Measurements from ENCODE around the gene ANLN. TPM values are rescaled to one million over a fixed set of nuclear protein-coding genes. Genes with fewer than 3 reads are reported as not detected.

ANLN gene
- total RNA-seq, 4 donors from 2014 or later, result 5.0 to 43.7 (median 11.2) TPM

DNA sequence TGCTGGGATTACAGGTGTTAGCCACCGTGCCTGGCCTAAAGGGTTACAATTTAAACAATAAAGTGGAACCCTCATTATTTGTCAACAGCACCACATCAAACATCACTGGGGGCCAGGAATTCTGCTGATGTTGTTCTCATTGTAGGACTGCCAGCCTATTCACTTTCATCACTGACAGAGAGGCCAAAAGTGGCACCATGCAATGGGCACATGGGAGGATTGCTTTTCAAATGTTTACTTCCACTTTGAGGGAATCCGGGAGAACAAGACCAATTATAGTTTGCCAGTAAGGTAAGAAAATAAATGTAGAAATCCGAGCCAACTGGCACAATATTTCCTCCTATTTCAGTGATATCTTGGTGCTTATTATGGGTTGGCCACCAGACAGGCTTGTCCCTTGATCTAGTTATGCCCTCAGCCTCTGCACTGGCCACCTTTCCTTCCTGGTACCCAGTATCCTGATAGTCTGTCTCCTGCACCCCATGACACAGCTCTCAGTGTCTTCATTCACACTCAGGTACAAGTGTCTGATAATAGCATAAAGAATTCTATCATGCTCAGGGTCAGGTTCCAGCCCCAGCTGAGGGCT, 82.6 kb downstream of the ANLN start:
- DNase-seq, result no peak
- Histone ChIP-seq H3K9me3 (no peaks in the 10 kb centered on the region), H3K4me3 (no peak overlapping the region), H3K27me3 (no peaks in the 10 kb centered on the region), H3K36me3 (no peaks in the 10 kb centered on the region), H3K4me1 (no peaks in the 10 kb centered on the region), H3K27ac (no peak overlapping the region)
- no peak for TF ChIP-seq POLR2A (IDR thresholded peaks at IDR 0.05)
- TF ChIP-seq CTCF (IDR thresholded peaks at IDR 0.05), result no peak

DNA sequence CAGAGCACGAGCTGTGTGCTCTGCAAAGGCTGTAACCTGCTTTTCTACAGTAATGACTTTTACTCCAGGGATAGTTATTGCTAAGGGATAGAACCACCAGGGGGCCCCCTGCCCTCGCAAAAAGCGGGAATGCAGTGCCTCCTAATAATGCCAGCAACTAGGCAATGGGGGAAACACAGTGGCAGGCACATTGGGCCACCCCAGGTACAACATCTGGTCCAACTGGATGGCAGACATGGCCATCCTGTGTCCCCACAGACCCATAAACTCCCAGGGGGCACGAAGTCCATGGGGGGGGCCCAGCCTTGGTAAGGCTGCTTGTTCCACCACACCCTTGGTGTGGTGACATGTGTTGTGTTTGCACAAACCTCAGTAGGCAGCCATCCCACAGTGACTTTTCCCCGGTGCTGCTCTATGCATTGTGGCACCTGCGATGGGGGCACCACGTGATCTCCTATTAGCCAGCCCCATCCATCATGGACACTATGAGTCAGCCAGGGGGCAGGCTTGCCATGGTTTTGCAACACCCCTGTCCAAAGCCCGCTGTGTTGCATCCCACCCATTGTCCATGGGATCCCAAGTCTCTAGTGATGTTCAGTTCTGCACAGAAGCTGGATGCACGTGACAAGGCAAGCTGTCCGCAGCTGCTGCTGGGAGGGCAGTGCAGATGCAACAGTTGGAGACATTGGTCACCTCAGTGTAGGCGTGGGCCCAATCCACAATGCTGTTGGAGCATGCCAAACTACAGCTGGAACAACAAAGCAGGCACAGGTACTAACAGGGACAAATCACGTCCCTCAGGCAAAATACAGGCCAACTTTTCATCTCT, 84.0 kb downstream of the ANLN start:
- TF ChIP-seq POLR2A (IDR thresholded peaks at IDR 0.05) (no peak), CTCF (IDR thresholded peaks at IDR 0.05) (peak in 4 of 6 experiments; percentile 31 to 55 (median 48))
- H3K4me1 ChIP-seq, result no peaks in the 10 kb centered on the region
- H3K9me3 ChIP-seq, result no peaks in the 10 kb centered on the region
- peak in 2 of 3 donors; percentile 58 to 73 for DNase-seq
- H3K27me3 ChIP-seq, result no peaks in the 10 kb centered on the region
- no peaks in the 10 kb centered on the region for H3K36me3 ChIP-seq
- H3K4me3 ChIP-seq, result no peak overlapping the region
- H3K27ac ChIP-seq, result no peak overlapping the region

GRCh38 chr7:36474283-36475010, 84.8 kb downstream of the ANLN start:
- Histone ChIP-seq H3K27me3 (no peaks in the 10 kb centered on the region), H3K27ac (no peak overlapping the region), H3K4me1 (no peaks in the 10 kb centered on the region), H3K36me3 (no peaks in the 10 kb centered on the region), H3K9me3 (no peaks in the 10 kb centered on the region), H3K4me3 (no peak overlapping the region)
- TF ChIP-seq CTCF (IDR thresholded peaks at IDR 0.05) (no peak), POLR2A (IDR thresholded peaks at IDR 0.05) (no peak)
- DNase-seq, result no peak

- Histone ChIP-seq H3K9me3 (no peaks in the 10 kb centered on the region), H3K36me3 (no peaks in the 10 kb centered on the region), H3K4me1 (no peaks in the 10 kb centered on the region), H3K27me3 (no peaks in the 10 kb centered on the region), H3K4me3 (no peak overlapping the region), H3K27ac (no peak overlapping the region)
- DNase-seq, result no peak
- TF ChIP-seq CTCF (IDR thresholded peaks at IDR 0.05) (no peak), POLR2A (IDR thresholded peaks at IDR 0.05) (no peak)
Observed at GRCh38 chr7:36475011-36475342, 85.3 kb downstream of the ANLN start.

DNA sequence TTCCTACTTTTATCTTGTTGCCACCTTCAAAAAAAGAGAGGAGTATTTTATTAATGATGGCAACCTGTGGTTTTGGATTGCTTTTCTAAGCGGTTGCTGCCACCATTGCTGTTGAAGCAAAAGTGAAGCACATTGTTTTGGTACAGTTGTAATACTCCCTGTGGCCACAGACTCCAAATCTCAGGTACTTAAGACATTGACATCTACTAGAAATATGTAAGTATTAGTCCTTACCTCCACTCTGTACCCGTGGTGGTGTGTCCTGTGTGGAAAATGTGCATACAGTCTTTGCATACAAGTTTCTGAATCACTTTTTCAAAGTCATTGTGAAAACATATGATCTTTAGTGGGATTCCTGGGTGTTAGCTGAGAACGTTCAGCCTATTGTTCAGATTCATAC, 85.7 kb downstream of the ANLN start:
- TF ChIP-seq CTCF (IDR thresholded peaks at IDR 0.05) (no peak), POLR2A (IDR thresholded peaks at IDR 0.05) (no peak)

More for the DNA sequence above, 85.7 kb downstream of the ANLN start:
- H3K4me1 ChIP-seq, result no peaks in the 10 kb centered on the region
- H3K9me3 ChIP-seq, result no peaks in the 10 kb centered on the region
- no peak overlapping the region for H3K27ac ChIP-seq
- no peak for DNase-seq
- H3K4me3 ChIP-seq, result no peak overlapping the region
- no peaks in the 10 kb centered on the region for H3K36me3 ChIP-seq
- H3K27me3 ChIP-seq, result no peaks in the 10 kb centered on the region

Data from Peyer's patch (tissue), 4 donors.